Lung (tissue), 12 donors: Measurements from ENCODE around the gene ARID4B. TPM values are rescaled to one million over a fixed set of nuclear protein-coding genes. Genes with fewer than 3 reads are reported as not detected.
"Not testable (repeated sequence)": the region's sequence is repeated elsewhere in the genome, so short reads cannot be mapped to it uniquely, and the experiment has no call there.

ENCODE experiments used
- ATAC-seq: fragments of 200-7000 bp; cut with Tn5 transposase; one replicate; pipeline ENCODE4 v1.9.1; 2020; ENCODE audit warnings: moderate number of reproducible peaks; ENCODE audit not compliant: insufficient read depth, low FRiP score
- DNase-seq, 3 donors: peaks; one replicate each; pipeline ENCODE4 v3.0.0-alpha.2; 2013 to 2017
- H3K27ac ChIP-seq, 2 donors: one replicate each; pipeline ENCODE4 v1.5.1; 2013; ENCODE audit warnings: mild to moderate bottlenecking in 2 of 2, moderate library complexity in 2 of 2, control low read depth in 1 of 2, inconsistent platforms in 1 of 2, low read depth in 1 of 2, low read length in 1 of 2
- H3K27me3 ChIP-seq, 3 donors: one replicate each; pipeline ENCODE4 v1.5.1; 2013; ENCODE audit warnings: low read length in 2 of 3; ENCODE audit not compliant: control insufficient read depth in 3 of 3, insufficient read depth in 3 of 3
- H3K36me3 ChIP-seq, 4 donors: one replicate each; pipeline ENCODE4 v1.5.1; 2013; ENCODE audit warnings: low read length in 4 of 4, mild to moderate bottlenecking in 1 of 4, moderate library complexity in 1 of 4; ENCODE audit not compliant: control insufficient read depth in 4 of 4, insufficient read depth in 4 of 4
- H3K4me1 ChIP-seq, 5 donors: one replicate each; pipeline ENCODE4 v1.5.1; 2013; ENCODE audit warnings: low read length in 5 of 5, mild to moderate bottlenecking in 2 of 5, moderate library complexity in 1 of 5; ENCODE audit not compliant: control insufficient read depth in 5 of 5, insufficient read depth in 5 of 5
- H3K4me3 ChIP-seq: one replicate; pipeline ENCODE4 v1.5.1; 2013; ENCODE audit warnings: mild to moderate bottlenecking, control low read depth, moderate library complexity
- H3K9ac ChIP-seq, 2 donors: one replicate each; pipeline ENCODE4 v1.5.1; 2013; ENCODE audit warnings: low read length in 2 of 2, control low read depth in 1 of 2; ENCODE audit not compliant: insufficient read depth in 1 of 2
- H3K9me3 ChIP-seq, 4 donors: one replicate each; pipeline ENCODE4 v1.5.1; 2013; ENCODE audit warnings: low read length in 3 of 4, mild to moderate bottlenecking in 1 of 4, moderate library complexity in 1 of 4; ENCODE audit not compliant: control insufficient read depth in 4 of 4, insufficient read depth in 3 of 4
- WGBS, 2 donors: extraction: QIAGEN DNeasy Blood & Tissue Kit; methylation state at CpG; one replicate each; pipeline ENCODE4 v1.1.7; 2013; 5-methylcytosine and 5-hydroxymethylcytosine counted together
- polyA plus RNA-seq, 2 donors: library from polyadenylated mRNA; stranded (reverse); fragments of 200-250 nt; gene quantifications; one replicate each; pipeline ENCODE4 v1.2.1, GENCODE V29; 2013
- total RNA-seq, 2 donors: library from RNA; depleted of rRNA in 1 of 2; stranded (reverse); fragments of >200 nt in 1 of 2; gene quantifications; one replicate each; pipeline ENCODE4 v1.2.1, GENCODE V29; 2014 to 2021
- TF ChIP-seq, protein P1 (sequence below): IDR thresholded peaks from 2 replicates; pipeline ENCODE4 v1.5.1; 2012; ENCODE audit warnings: mild to moderate bottlenecking; ENCODE audit errors: control extremely low read depth, extremely low read depth
- donor health status: control.
- donor health status: control.
- donor health status: Bipolar disorder and iron deficiency.
- donor health status: healthy.
- donor health status: DM: yes; HTN: yes; CAD: no.

Gene ARID4B
- total and polyA plus RNA-seq, 4 donors = 15.8 to 99.7 (median 23.0) TPM

DNA sequence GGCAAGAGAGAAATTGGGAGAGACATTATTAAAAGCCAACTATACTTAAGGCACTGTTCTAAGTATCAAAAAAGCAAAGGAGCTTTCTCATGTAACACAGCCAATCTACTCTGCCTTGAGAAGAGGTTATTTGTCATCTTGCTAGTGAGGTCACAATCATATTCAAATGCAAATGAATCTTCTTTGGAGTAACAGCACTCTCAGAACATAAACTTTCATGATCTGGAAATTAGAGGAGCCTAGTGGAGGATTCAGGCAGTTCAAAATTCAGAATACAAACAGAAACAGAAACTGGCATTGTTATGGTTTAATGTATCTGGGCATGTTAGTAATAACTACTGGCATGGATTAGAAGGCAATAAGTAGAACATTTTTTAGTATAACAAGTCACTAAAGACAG lies 57.4 kb downstream of the ARID4B start:
- H3K4me1 ChIP-seq = peaks cover 0 to 9% (median 5%) of the 10 kb centered on the region in 5 donors

GRCh38 chr1:235269990-235270389 lies 58.0 kb downstream of the ARID4B start:
- not testable (repeated sequence) for ATAC-seq, H3K9me3 ChIP-seq, H3K36me3 ChIP-seq, DNase-seq, H3K9ac ChIP-seq, H3K4me1 ChIP-seq, H3K27me3 ChIP-seq, H3K27ac ChIP-seq, H3K4me3 ChIP-seq
- 92% methylated on average over 18 of the region's 18 CpGs for WGBS, 2 donors

More for the DNA sequence above, 57.4 kb downstream of the ARID4B start:
- H3K9me3 ChIP-seq = no peaks in the 10 kb centered on the region
- no peaks in the 10 kb centered on the region for H3K36me3 ChIP-seq
- H3K27ac ChIP-seq = no peak overlapping the region
- no peak overlapping the region for H3K9ac ChIP-seq
- DNase-seq (no peak), ATAC-seq (no peak)
- H3K27me3 ChIP-seq = no peaks in the 10 kb centered on the region
- TF ChIP-seq, protein P1, sequence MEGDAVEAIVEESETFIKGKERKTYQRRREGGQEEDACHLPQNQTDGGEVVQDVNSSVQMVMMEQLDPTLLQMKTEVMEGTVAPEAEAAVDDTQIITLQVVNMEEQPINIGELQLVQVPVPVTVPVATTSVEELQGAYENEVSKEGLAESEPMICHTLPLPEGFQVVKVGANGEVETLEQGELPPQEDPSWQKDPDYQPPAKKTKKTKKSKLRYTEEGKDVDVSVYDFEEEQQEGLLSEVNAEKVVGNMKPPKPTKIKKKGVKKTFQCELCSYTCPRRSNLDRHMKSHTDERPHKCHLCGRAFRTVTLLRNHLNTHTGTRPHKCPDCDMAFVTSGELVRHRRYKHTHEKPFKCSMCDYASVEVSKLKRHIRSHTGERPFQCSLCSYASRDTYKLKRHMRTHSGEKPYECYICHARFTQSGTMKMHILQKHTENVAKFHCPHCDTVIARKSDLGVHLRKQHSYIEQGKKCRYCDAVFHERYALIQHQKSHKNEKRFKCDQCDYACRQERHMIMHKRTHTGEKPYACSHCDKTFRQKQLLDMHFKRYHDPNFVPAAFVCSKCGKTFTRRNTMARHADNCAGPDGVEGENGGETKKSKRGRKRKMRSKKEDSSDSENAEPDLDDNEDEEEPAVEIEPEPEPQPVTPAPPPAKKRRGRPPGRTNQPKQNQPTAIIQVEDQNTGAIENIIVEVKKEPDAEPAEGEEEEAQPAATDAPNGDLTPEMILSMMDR = no peak
- no peak overlapping the region for H3K4me3 ChIP-seq

DNA sequence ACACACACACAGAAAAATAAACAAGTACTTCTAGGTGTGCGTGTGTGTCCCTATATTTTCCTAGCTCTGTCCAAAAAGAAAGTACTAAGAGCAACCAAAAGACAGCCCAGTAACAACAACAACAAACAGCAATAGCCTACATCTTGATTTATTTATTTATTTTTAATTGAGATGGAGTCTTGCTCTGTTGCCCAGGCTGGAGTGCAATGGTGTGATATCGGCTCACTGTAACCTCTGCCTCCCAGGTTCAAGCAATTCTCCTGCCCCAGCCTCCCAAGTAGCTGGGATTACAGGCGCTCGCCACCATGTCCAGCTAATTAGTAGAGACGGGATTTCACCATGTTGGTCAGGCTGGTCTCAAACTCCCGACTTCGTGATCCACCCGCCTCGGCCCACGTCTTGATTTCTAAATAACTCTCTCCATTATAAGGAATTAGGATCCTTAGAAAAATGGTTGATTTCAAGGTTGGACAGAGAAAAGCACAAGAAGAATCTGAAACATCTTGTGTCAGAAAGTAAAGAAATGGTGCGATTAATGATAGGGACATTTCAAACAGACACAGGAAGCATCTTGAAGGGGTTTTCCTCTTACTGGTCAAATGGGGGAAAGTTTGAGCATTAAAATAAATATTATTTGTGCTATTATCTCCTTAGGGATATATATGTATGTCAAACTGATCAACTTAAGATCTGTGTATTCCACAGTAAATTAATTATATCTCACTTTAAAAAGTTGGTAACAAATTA lies 59.4 kb downstream of the ARID4B start:
- H3K4me1 ChIP-seq = peaks cover 0 to 7% (median 3%) of the 10 kb centered on the region in 5 donors
- H3K4me3 ChIP-seq = no peak overlapping the region
- ATAC-seq (no peak), DNase-seq (no peak)
- TF ChIP-seq, protein P1 = no peak
- no peaks in the 10 kb centered on the region for H3K36me3 ChIP-seq
- H3K27ac ChIP-seq = no peak overlapping the region
- H3K27me3 ChIP-seq = no peaks in the 10 kb centered on the region
- H3K9ac ChIP-seq = no peak overlapping the region
- WGBS, 2 donors = 90 to 94% methylated on average over 11 of the region's 11 CpGs
- H3K9me3 ChIP-seq = no peaks in the 10 kb centered on the region

- H3K4me1 ChIP-seq = peaks cover 0 to 7% (median 2%) of the 10 kb centered on the region in 5 donors
- no peaks in the 10 kb centered on the region for H3K27me3 ChIP-seq
- DNase-seq (no peak), ATAC-seq (no peak)
- H3K9ac ChIP-seq = no peak overlapping the region
- no peak overlapping the region for H3K4me3 ChIP-seq
- no peaks in the 10 kb centered on the region for H3K36me3 ChIP-seq
- TF ChIP-seq, protein P1 = no peak
- H3K27ac ChIP-seq = no peak overlapping the region
- WGBS, 2 donors = 95 to 96% methylated on average over 8 of the region's 8 CpGs
- H3K9me3 ChIP-seq = no peaks in the 10 kb centered on the region
Measured at GRCh38 chr1:235266967-235267366, 61.0 kb downstream of the ARID4B start.
